Measurements from ENCODE around the gene AMH. TPM values are rescaled to one million over a fixed set of nuclear protein-coding genes. Genes with fewer than 3 reads are reported as not detected.
A peak's percentile ranks its signal among the peaks of the same experiment; 100 is the strongest.

AMH gene
- total RNA-seq, 1 donor from 2014 or later: 0.26 TPM

DNA sequence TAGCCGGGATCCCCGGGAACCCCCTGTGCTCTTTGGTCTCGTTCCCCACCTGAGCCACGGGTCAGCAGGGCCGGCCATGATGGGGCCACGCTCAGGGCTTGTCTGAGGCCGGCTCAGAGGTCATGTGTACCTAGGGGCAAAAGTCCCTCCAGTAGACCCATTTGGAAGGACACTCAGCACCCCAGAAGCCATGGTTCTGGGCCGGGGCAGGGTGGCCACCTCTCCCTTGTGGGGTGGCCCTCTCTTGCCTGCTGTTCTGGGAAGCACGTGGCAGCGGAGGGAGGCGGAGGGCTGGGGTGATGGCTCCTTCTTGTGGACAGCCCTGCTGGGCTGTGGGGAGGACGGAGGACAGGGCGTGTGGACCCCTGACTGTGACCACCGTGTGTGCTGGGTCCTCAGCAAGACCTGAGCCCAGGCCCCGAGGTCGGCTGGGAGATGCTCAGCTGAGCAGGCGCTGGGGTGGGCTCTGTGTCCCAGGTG, 39.3 kb downstream of the AMH start:
- H3K4me3 ChIP-seq (ENCODE audit: low read depth, low read length): no peak overlapping the region
- FAIRE-seq (no peak), DNase-seq (ENCODE audit: low read depth) (no peak)
- H3K36me3 ChIP-seq (ENCODE audit: control insufficient read depth, insufficient read depth, low read length): no peaks in the 10 kb centered on the region
- peaks cover 40% of the 10 kb centered on the region for H3K27me3 ChIP-seq (ENCODE audit: control insufficient read depth, insufficient read depth, low read length)
- TF ChIP-seq, protein P1, sequence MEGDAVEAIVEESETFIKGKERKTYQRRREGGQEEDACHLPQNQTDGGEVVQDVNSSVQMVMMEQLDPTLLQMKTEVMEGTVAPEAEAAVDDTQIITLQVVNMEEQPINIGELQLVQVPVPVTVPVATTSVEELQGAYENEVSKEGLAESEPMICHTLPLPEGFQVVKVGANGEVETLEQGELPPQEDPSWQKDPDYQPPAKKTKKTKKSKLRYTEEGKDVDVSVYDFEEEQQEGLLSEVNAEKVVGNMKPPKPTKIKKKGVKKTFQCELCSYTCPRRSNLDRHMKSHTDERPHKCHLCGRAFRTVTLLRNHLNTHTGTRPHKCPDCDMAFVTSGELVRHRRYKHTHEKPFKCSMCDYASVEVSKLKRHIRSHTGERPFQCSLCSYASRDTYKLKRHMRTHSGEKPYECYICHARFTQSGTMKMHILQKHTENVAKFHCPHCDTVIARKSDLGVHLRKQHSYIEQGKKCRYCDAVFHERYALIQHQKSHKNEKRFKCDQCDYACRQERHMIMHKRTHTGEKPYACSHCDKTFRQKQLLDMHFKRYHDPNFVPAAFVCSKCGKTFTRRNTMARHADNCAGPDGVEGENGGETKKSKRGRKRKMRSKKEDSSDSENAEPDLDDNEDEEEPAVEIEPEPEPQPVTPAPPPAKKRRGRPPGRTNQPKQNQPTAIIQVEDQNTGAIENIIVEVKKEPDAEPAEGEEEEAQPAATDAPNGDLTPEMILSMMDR (IDR thresholded peaks at IDR 0.05; ENCODE audit: insufficient read depth, low read length, severe bottlenecking): no peak

DNA sequence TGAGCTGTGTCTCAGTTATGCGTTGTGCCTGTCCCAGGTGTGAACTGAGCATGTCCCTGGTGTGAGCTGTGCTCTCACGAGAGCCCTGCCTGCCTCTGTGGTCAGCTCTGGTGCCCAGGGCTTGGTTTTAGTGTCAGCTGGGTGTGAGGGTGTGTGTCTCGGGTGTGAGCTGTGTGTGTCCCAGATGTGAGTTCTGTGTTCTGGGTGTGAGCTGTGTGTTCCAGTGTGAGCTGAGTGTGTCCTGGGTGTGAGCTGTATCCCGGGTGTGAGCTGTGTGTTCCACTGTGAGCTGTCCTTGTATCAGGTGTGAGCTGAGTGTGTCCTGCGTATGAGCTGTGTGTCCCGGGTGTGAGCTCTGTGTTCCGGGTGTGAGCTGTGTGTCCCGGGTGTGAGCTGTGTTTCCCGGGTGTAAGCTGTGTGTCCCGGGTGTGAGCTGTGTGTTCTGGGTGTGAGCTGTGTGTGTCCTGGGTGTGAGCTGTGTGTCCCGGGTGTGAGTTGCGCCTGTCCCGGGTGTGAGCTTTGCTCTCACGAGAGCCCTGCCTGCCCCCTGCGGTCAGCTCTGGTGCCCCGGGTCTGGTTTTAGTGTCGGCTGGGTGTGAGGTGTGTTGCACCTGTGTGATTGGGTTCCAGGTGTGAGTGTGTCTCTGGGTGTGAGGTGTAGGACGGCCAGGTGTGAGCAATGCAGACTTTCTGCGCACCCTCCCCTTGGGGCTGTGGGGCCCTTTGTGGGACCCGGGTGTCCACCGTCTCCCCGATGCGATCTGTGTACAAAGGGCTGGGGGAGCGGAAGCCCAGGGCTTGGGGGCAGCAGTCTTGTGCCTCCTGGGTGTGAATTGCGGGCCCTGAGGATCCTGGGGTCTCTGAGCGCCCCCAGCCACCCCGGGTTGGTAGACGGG, 39.9 kb downstream of the AMH start:
- TF ChIP-seq, protein P1 (IDR thresholded peaks at IDR 0.05; ENCODE audit: insufficient read depth, low read length, severe bottlenecking): no peak
- Histone ChIP-seq H3K36me3 (ENCODE audit: control insufficient read depth, insufficient read depth, low read length) (no peaks in the 10 kb centered on the region), H3K27me3 (ENCODE audit: control insufficient read depth, insufficient read depth, low read length) (peaks cover 43% of the 10 kb centered on the region), H3K4me3 (ENCODE audit: low read depth, low read length) (no peak overlapping the region)
- FAIRE-seq (peak; percentile 55), DNase-seq (ENCODE audit: low read depth) (no peak)

DNA sequence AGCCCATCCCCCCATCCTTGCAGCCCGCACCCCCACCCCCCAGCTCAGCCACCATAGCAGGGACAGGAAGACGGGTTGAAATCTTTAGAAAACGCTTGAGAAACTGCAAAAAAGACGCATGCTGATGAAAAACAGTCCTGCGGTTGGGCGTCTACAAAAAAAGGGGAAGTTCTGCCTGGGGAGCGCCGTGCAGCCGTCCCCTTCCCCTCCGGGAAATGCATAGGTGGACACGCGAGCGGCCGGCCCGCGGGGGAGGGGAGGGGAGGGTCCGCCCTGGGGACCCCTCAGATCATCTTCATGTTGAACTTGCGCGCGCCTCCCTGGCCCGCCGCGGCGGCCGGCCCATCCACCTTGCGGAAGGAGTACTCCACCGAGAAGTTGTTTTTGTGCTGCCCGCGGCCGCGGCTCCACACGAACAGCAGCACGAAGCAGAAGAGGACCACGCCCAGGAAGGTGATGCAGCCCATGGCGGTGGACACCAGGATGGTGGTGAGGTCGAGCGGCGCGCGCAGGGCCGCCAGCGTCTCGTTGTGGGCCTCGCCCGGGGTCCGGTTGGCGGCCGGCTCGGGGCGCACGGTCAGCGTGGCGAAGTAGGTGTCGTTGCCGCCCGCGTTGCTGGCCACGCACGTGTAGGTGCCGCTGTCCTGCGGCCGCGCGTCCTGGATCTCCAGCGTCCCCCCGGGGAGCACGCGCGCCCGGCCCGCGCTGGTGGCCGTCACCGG, 40.8 kb downstream of the AMH start:
- TF ChIP-seq, protein P1 (IDR thresholded peaks at IDR 0.05; ENCODE audit: insufficient read depth, low read length, severe bottlenecking): no peak
- Histone ChIP-seq H3K36me3 (ENCODE audit: control insufficient read depth, insufficient read depth, low read length) (no peaks in the 10 kb centered on the region), H3K27me3 (ENCODE audit: control insufficient read depth, insufficient read depth, low read length) (peaks cover 48% of the 10 kb centered on the region), H3K4me3 (ENCODE audit: low read depth, low read length) (no peak overlapping the region)
- DNase-seq (ENCODE audit: low read depth) (no peak), FAIRE-seq (no peak)

DNA sequence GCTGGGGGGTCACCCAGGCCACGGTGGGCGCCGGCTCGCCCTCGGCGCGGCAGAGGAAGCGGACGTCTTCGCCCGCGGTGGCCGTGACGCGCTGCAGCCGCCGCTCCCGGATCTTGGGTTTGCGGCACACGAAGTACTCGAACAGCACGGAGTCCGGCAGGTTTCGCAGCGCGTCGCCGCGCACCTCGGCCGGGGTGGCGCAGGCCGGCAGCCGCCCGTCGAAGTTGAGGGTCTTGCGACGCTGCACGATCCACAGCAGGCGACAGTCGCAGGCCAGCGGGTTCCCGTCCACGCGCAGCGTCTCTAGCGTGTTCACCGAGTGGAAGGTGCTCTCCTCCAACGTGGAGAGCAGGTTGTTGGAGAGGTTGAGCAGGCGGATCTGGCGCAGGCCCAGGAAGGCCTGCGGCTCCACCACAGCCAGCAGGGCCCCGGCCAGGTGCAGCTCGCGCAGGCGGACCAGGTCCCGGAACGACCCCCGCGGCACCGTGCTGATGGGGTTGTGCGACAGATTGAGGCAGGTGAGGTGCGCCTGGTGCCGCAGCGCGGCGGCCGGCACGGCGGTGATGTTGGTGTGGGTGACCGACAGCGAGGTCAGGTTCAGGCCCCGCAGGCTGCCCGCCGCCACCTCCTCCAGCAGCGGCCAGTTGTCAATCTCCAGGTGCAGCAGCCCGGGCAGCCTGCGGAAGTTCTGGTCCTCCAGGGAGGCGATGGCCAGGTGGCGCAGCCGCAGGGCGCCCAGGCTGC, 41.5 kb downstream of the AMH start:
- TF ChIP-seq, protein P1 (IDR thresholded peaks at IDR 0.05; ENCODE audit: insufficient read depth, low read length, severe bottlenecking): no peak
- no peak overlapping the region for H3K4me3 ChIP-seq (ENCODE audit: low read depth, low read length)
- peaks cover 49% of the 10 kb centered on the region for H3K27me3 ChIP-seq (ENCODE audit: control insufficient read depth, insufficient read depth, low read length)
- no peaks in the 10 kb centered on the region for H3K36me3 ChIP-seq (ENCODE audit: control insufficient read depth, insufficient read depth, low read length)
- FAIRE-seq: no peak
- no peak for DNase-seq (ENCODE audit: low read depth)

DNA sequence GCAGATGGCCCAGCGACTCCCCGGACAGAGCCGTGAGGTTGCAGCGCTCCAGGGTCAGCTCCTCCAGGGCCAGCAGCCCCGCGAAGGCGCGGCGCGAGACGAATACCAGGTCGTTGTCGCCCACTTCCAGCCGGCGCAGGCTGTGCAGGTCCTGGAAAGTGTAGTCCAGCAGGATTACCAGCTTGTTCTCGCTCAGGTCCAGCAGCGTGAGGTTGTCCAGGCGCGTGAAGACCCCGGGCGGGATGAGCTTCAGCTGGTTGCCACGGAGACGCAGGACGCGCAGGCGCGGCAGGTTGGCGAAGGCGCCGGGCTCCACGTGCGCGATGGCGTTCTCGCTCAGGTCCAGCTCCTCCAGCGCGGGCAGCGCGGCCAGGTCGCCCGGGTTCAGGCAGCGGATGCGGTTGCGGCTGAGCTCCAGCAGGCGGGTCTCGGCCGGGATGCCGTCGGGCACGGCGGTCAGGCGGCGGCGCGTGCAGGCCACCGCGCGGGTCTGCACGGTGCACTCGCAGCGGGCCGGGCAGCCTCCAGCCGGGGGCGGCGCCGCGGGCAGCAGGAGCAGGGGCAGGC, 42.1 kb downstream of the AMH start:
- Histone ChIP-seq H3K4me3 (ENCODE audit: low read depth, low read length) (no peak overlapping the region), H3K36me3 (ENCODE audit: control insufficient read depth, insufficient read depth, low read length) (no peaks in the 10 kb centered on the region), H3K27me3 (ENCODE audit: control insufficient read depth, insufficient read depth, low read length) (peaks cover 51% of the 10 kb centered on the region)
- no peak for DNase-seq (ENCODE audit: low read depth)
- no peak for FAIRE-seq
- TF ChIP-seq, protein P1 (IDR thresholded peaks at IDR 0.05; ENCODE audit: insufficient read depth, low read length, severe bottlenecking): no peak

Measured in bronchial epithelial cell (primary cell).